ENCODE data around the gene CHPT1.
"Not testable (repeated sequence)": the region's sequence is repeated elsewhere in the genome, so short reads cannot be mapped to it uniquely, and the experiment has no call there.

The CHPT1 gene

DNA sequence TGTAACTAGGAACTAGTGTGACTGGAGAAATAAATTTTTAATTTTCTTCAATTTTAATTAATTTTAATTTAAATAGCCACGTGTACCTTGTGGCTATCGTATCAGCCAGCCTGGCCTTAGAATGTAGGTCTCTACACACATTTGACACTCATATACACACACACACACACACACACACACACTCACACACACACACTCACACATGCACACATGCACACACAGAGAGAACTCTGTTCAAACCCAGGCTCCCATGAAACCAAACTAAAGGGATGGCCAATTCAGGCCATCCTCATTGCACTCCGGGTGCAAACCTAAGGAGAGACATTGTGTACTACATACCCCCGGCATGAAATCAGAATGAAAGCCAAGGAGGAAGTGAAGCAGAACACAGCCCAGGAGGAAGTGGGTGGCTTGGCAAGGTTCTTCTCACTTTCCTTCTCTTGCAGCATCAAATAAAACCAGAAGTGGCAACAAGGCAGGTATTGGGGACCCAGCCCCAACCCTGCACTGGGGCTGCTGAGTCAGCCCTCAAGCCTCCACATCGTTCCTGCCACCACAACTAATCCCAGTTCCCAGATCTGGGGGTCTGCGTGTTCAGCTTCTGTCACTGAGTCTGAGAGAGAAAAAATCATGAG is 26.2 kb upstream of the CHPT1 start:
- DNase-seq (ENCODE audit: low read depth in 1 of 2, low spot score in 1 of 2), result peak; percentile 58 to 88
- peak overlapping the region; percentile 49 for H3K27ac ChIP-seq (replicated peaks)
- H3K27me3 ChIP-seq (ENCODE audit: insufficient read depth, poor library complexity, severe bottlenecking), result no peaks in the 10 kb centered on the region
- TF ChIP-seq, protein P1, sequence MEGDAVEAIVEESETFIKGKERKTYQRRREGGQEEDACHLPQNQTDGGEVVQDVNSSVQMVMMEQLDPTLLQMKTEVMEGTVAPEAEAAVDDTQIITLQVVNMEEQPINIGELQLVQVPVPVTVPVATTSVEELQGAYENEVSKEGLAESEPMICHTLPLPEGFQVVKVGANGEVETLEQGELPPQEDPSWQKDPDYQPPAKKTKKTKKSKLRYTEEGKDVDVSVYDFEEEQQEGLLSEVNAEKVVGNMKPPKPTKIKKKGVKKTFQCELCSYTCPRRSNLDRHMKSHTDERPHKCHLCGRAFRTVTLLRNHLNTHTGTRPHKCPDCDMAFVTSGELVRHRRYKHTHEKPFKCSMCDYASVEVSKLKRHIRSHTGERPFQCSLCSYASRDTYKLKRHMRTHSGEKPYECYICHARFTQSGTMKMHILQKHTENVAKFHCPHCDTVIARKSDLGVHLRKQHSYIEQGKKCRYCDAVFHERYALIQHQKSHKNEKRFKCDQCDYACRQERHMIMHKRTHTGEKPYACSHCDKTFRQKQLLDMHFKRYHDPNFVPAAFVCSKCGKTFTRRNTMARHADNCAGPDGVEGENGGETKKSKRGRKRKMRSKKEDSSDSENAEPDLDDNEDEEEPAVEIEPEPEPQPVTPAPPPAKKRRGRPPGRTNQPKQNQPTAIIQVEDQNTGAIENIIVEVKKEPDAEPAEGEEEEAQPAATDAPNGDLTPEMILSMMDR (IDR thresholded peaks at IDR 0.05; ENCODE audit: insufficient read depth, low read length), result no peak
- TF ChIP-seq SPI1 (IDR thresholded peaks at IDR 0.05; ENCODE audit: borderline replicate concordance, low read depth) (peak; percentile 99), GABPA (IDR thresholded peaks at IDR 0.05; ENCODE audit: low read depth) (no peak)
- no peak overlapping the region for H3K4me3 ChIP-seq (replicated peaks; ENCODE audit: insufficient read depth, low read length)

DNA sequence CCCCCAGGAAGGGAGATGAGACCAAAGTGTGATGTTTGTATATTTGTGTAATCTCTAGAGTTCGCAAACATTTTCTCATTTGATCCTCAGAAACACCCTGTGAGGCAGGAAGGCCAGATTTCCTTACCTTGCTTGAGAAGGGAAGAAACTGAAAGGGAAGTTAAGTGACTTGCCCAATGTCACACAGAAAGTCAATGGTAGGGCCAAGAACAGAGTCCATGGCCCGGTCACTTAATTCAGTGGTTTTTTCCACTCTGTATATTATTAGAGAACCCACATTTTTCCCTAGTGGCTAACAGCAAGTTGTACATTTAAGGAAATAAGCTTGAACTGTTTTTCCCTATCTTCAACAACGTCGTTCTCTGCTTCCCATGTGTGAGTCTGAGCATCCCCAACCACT is 25.6 kb upstream of the CHPT1 start:
- H3K4me3 ChIP-seq (replicated peaks; ENCODE audit: insufficient read depth, low read length), result no peak overlapping the region
- no peak for TF ChIP-seq SPI1 (IDR thresholded peaks at IDR 0.05; ENCODE audit: borderline replicate concordance, low read depth)
- no peak for TF ChIP-seq POLR2AphosphoS5 (IDR thresholded peaks at IDR 0.05; ENCODE audit: low read depth)
- TF ChIP-seq, protein P2, sequence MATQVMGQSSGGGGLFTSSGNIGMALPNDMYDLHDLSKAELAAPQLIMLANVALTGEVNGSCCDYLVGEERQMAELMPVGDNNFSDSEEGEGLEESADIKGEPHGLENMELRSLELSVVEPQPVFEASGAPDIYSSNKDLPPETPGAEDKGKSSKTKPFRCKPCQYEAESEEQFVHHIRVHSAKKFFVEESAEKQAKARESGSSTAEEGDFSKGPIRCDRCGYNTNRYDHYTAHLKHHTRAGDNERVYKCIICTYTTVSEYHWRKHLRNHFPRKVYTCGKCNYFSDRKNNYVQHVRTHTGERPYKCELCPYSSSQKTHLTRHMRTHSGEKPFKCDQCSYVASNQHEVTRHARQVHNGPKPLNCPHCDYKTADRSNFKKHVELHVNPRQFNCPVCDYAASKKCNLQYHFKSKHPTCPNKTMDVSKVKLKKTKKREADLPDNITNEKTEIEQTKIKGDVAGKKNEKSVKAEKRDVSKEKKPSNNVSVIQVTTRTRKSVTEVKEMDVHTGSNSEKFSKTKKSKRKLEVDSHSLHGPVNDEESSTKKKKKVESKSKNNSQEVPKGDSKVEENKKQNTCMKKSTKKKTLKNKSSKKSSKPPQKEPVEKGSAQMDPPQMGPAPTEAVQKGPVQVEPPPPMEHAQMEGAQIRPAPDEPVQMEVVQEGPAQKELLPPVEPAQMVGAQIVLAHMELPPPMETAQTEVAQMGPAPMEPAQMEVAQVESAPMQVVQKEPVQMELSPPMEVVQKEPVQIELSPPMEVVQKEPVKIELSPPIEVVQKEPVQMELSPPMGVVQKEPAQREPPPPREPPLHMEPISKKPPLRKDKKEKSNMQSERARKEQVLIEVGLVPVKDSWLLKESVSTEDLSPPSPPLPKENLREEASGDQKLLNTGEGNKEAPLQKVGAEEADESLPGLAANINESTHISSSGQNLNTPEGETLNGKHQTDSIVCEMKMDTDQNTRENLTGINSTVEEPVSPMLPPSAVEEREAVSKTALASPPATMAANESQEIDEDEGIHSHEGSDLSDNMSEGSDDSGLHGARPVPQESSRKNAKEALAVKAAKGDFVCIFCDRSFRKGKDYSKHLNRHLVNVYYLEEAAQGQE (IDR thresholded peaks at IDR 0.05; ENCODE audit: insufficient replicate concordance, low read depth), result no peak
- TF ChIP-seq GABPA (IDR thresholded peaks at IDR 0.05; ENCODE audit: low read depth), result no peak
- peak overlapping the region; percentile 49 for H3K27ac ChIP-seq (replicated peaks)
- H3K27me3 ChIP-seq (ENCODE audit: insufficient read depth, poor library complexity, severe bottlenecking), result no peaks in the 10 kb centered on the region
- DNase-seq (ENCODE audit: low read depth in 1 of 2, low spot score in 1 of 2), result peak; percentile 7 to 42

DNA sequence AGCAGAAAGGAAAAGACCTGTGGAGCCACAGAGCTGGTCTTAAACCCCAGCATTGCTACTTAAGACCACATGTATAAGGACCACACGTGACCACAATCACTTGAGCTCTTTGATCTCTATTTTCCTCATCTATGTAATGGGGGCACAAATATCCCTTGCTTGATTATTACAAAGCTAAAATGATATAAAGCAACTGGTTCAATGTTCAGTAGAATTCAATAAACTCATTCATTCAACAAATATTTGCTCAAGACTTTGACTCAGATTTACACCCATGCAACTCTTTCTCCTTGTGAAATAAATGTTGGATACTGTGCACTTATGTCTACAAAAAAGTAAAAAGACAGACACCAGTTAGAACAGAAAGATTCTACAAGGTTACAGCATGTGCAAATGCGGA is 21.9 kb upstream of the CHPT1 start:
- TF ChIP-seq, protein P2 (IDR thresholded peaks at IDR 0.05; ENCODE audit: insufficient replicate concordance, low read depth), result no peak
- TF ChIP-seq, protein P1 (IDR thresholded peaks at IDR 0.05; ENCODE audit: insufficient read depth, low read length), result no peak
- TF ChIP-seq GABPA (IDR thresholded peaks at IDR 0.05; ENCODE audit: low read depth) (no peak), POLR2AphosphoS5 (IDR thresholded peaks at IDR 0.05; ENCODE audit: low read depth) (no peak), SPI1 (IDR thresholded peaks at IDR 0.05; ENCODE audit: borderline replicate concordance, low read depth) (no peak)
- H3K27ac ChIP-seq (replicated peaks), result no peak overlapping the region
- DNase-seq (ENCODE audit: low read depth in 1 of 2, low spot score in 1 of 2), result no peak

DNA sequence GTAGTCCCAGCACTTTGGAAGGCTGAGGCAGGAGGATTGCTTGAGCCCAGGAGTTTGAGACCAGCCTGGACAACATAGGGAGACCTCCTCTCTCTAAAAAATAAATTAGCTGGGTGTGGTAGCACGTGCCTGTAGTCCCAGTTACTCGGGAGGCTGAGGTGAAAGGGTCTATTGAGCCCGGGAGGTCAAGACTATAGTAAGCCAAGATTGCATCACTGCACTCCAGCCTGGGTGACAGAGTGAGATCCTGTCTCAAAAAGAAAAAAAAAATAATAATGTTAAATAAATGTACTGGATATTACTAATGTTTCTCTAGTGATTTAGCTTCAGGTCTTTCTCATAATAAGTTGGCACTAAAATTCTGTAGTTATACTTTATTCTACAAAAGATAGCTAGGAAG is 20.9 kb upstream of the CHPT1 start:
- H3K27ac ChIP-seq (replicated peaks); DNase-seq (ENCODE audit: low read depth in 1 of 2, low spot score in 1 of 2); H3K4me3 ChIP-seq (replicated peaks; ENCODE audit: insufficient read depth, low read length); H3K27me3 ChIP-seq (ENCODE audit: insufficient read depth, poor library complexity, severe bottlenecking): not testable (repeated sequence)

More for the DNA sequence above, 21.9 kb upstream of the CHPT1 start:
- Histone ChIP-seq H3K4me3 (replicated peaks; ENCODE audit: insufficient read depth, low read length) (no peak overlapping the region), H3K27me3 (ENCODE audit: insufficient read depth, poor library complexity, severe bottlenecking) (no peaks in the 10 kb centered on the region)

DNA sequence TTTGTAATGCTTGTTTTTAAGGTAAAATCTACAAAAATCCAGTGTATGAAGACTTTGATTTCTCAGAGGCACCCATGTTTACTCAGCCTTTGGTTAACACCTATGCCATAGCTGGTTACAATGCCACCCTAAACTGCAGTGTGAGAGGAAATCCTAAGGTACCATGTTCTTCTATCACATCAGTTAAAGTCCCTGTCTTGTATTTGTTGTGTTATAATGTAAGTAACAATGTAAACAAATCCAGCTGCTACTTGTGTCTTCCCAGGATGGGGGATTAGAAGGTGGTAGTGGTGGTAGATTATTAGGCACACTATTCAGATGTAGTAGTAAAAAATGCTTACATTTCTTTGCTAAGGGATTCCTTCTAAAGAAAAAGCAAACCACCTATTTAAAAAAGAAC is 19.4 kb upstream of the CHPT1 start:
- no peak for DNase-seq (ENCODE audit: low read depth in 1 of 2, low spot score in 1 of 2)
- no peak overlapping the region for H3K4me3 ChIP-seq (replicated peaks; ENCODE audit: insufficient read depth, low read length)
- H3K27ac ChIP-seq (replicated peaks), result no peak overlapping the region
- TF ChIP-seq, protein P1 (IDR thresholded peaks at IDR 0.05; ENCODE audit: insufficient read depth, low read length), result no peak
- TF ChIP-seq POLR2AphosphoS5 (IDR thresholded peaks at IDR 0.05; ENCODE audit: low read depth), result no peak
- no peak for TF ChIP-seq GABPA (IDR thresholded peaks at IDR 0.05; ENCODE audit: low read depth)
- TF ChIP-seq, protein P2 (IDR thresholded peaks at IDR 0.05; ENCODE audit: insufficient replicate concordance, low read depth), result no peak
- TF ChIP-seq SPI1 (IDR thresholded peaks at IDR 0.05; ENCODE audit: borderline replicate concordance, low read depth), result no peak
- no peaks in the 10 kb centered on the region for H3K27me3 ChIP-seq (ENCODE audit: insufficient read depth, poor library complexity, severe bottlenecking)
